Vagina (tissue), 2 donors: ENCODE results near the gene TBC1D14. TPM values are rescaled to one million over a fixed set of nuclear protein-coding genes. Genes with fewer than 3 reads are reported as not detected.
A peak's percentile ranks its signal among the peaks of the same experiment; 100 is the strongest.
"Not testable (repeated sequence)": the region's sequence is repeated elsewhere in the genome, so short reads cannot be mapped to it uniquely, and the experiment has no call there.

Source experiments
- DNase-seq, 2 donors: peaks; one replicate each; pipeline ENCODE4 v3.0.0-alpha.2; 2017; ENCODE audit errors: extremely low spot score in 2 of 2
- H3K27ac ChIP-seq: fragments of 200-600 bp; sonication (generic); one replicate; pipeline ENCODE4 v1.5.1; 2019
- H3K27me3 ChIP-seq: fragments of 200-600 bp; sonication (generic); one replicate; pipeline ENCODE4 v1.5.1; 2019
- H3K36me3 ChIP-seq, 2 donors: fragments of 200-600 bp; sonication (generic); one replicate each; pipeline ENCODE4 v1.5.1; 2017 to 2019
- H3K4me1 ChIP-seq: fragments of 200-600 bp; sonication (generic); one replicate; pipeline ENCODE4 v1.5.1; 2019
- H3K4me3 ChIP-seq, 2 donors: fragments of 200-600 bp; sonication (generic); 1 replicate in 1 of 2; 2 replicates in 1 of 2; pipeline ENCODE4 v1.5.1; 2016 to 2019
- H3K9me3 ChIP-seq: fragments of 200-600 bp; sonication (generic); one replicate; pipeline ENCODE4 v1.5.1; 2019
- CTCF ChIP-seq, 3 experiments: fragments of 450-650 bp in 2 of 3; fragments of 200-600 bp in 1 of 3; sonication (generic) in 1 of 3; IDR thresholded peaks; one replicate each; pipeline ENCODE4 v1.5.1; 2017 to 2019; ENCODE audit warnings: antibody characterized with exemption in 3 of 3, mild to moderate bottlenecking in 2 of 3, moderate library complexity in 2 of 3
- POLR2A ChIP-seq, 2 donors: fragments of 450-650 bp; IDR thresholded peaks; one replicate each; pipeline ENCODE4 v1.6.1; 2017; ENCODE audit warnings: antibody characterized with exemption in 2 of 2, mild to moderate bottlenecking in 2 of 2, moderate library complexity in 2 of 2
- POLR2AphosphoS5 ChIP-seq, 2 donors: sonication (generic); formaldehyde crosslinking; IDR thresholded peaks; one replicate each; pipeline ENCODE4 v1.9.0; 2017; ENCODE audit warnings: antibody characterized with exemption in 2 of 2, mild to moderate bottlenecking in 2 of 2, low read depth in 1 of 2; ENCODE audit not compliant: insufficient read depth in 1 of 2
- intact Hi-C: fragments of 100-400 bp; cut with DNase I; formaldehyde crosslinking; loops from one replicate; pipeline ENCODE4 v1.15.1; 2023
- total RNA-seq: library from RNA; depleted of rRNA; stranded (reverse); fragments of >200 nt; gene quantifications from one replicate; pipeline ENCODE4 v1.2.3, GENCODE V29; 2016

Gene TBC1D14
- total RNA-seq, 1 donor from 2014 or later, result 35.4 TPM

- no peak for DNase-seq
- TF ChIP-seq POLR2A (IDR thresholded peaks at IDR 0.05) (no peak), CTCF (IDR thresholded peaks at IDR 0.05) (no peak), POLR2AphosphoS5 (IDR thresholded peaks at IDR 0.05; ENCODE audit: insufficient read depth in 1 of 2, low read depth in 1 of 2) (no peak)
- intact Hi-C loops, result no loop called here
- Histone ChIP-seq H3K4me3 (no peak overlapping the region), H3K9me3 (no peaks in the 10 kb centered on the region), H3K27me3 (no peaks in the 10 kb centered on the region), H3K4me1 (peaks cover 32% of the 10 kb centered on the region), H3K27ac (no peak overlapping the region), H3K36me3 (no peaks in the 10 kb centered on the region)
Measured at GRCh38 chr4:6889736-6890324, 19.8 kb upstream of the TBC1D14 start.

GRCh38 chr4:6890358-6890757, 19.3 kb upstream of the TBC1D14 start:
- no peak for TF ChIP-seq CTCF (IDR thresholded peaks at IDR 0.05)
- no peak for TF ChIP-seq POLR2A (IDR thresholded peaks at IDR 0.05)
- TF ChIP-seq POLR2AphosphoS5 (IDR thresholded peaks at IDR 0.05; ENCODE audit: insufficient read depth in 1 of 2, low read depth in 1 of 2), result no peak
- H3K4me3 ChIP-seq, result no peak overlapping the region
- no peaks in the 10 kb centered on the region for H3K27me3 ChIP-seq
- DNase-seq, result no peak
- H3K9me3 ChIP-seq, result no peaks in the 10 kb centered on the region
- H3K27ac ChIP-seq, result no peak overlapping the region
- intact Hi-C loops, result no loop called here
- H3K36me3 ChIP-seq, result no peaks in the 10 kb centered on the region
- H3K4me1 ChIP-seq, result peaks cover 32% of the 10 kb centered on the region

GRCh38 chr4:6890971-6891370, 18.7 kb upstream of the TBC1D14 start:
- H3K4me3 ChIP-seq, DNase-seq, H3K27me3 ChIP-seq, intact Hi-C loops, H3K27ac ChIP-seq, H3K9me3 ChIP-seq, H3K36me3 ChIP-seq: not testable (repeated sequence)
- H3K4me1 ChIP-seq, result peaks cover 27% of the 10 kb centered on the region

GRCh38 chr4:6891436-6892170, 18.0 kb upstream of the TBC1D14 start:
- H3K9me3 ChIP-seq, result no peaks in the 10 kb centered on the region
- TF ChIP-seq POLR2AphosphoS5 (IDR thresholded peaks at IDR 0.05; ENCODE audit: insufficient read depth in 1 of 2, low read depth in 1 of 2), result no peak
- TF ChIP-seq POLR2A (IDR thresholded peaks at IDR 0.05), result no peak
- no peak for TF ChIP-seq CTCF (IDR thresholded peaks at IDR 0.05)
- no peak for DNase-seq
- H3K27me3 ChIP-seq, result no peaks in the 10 kb centered on the region
- peaks cover 20% of the 10 kb centered on the region for H3K4me1 ChIP-seq
- H3K27ac ChIP-seq, result peak overlapping the region; percentile 4
- intact Hi-C loops, result no loop called here
- H3K4me3 ChIP-seq, result peak overlapping the region in 1 of 2 donors; percentile 27
- no peaks in the 10 kb centered on the region for H3K36me3 ChIP-seq

GRCh38 chr4:6892190-6892908, 17.3 kb upstream of the TBC1D14 start:
- intact Hi-C loops, result no loop called here
- no peak for DNase-seq
- TF ChIP-seq POLR2A (IDR thresholded peaks at IDR 0.05) (no peak), CTCF (IDR thresholded peaks at IDR 0.05) (peak in 1 of 3 experiments; percentile 8)
- H3K27me3 ChIP-seq, result no peaks in the 10 kb centered on the region
- no peaks in the 10 kb centered on the region for H3K36me3 ChIP-seq
- peak overlapping the region in 1 of 2 donors; percentile 27 for H3K4me3 ChIP-seq
- no peaks in the 10 kb centered on the region for H3K9me3 ChIP-seq
- peaks cover 17% of the 10 kb centered on the region for H3K4me1 ChIP-seq
- peak overlapping the region; percentile 4 for H3K27ac ChIP-seq
